HG02571 (cell line): ENCODE data around the gene GLIPR2.
"Not testable (repeated sequence)": the region's sequence is repeated elsewhere in the genome, so short reads cannot be mapped to it uniquely, and the experiment has no call there.

Source experiments
- ATAC-seq: cut with Tn5 transposase; IDR thresholded peaks from one replicate; pipeline ENCODE4 v1.9.1; 2021; ENCODE audit warnings: mild to moderate bottlenecking, moderate library complexity; ENCODE audit not compliant: unreplicated experiment

The GLIPR2 gene

GRCh38 chr9:36121971-36122370 lies 14.6 kb upstream of the GLIPR2 start:
- no peak for ATAC-seq

- no peak for ATAC-seq
Observed at GRCh38 chr9:36123515-36123914, 13.0 kb upstream of the GLIPR2 start.

- ATAC-seq, result no peak
Observed at GRCh38 chr9:36125062-36125855, 11.3 kb upstream of the GLIPR2 start.

GRCh38 chr9:36126016-36126730 lies 10.4 kb upstream of the GLIPR2 start:
- no peak for ATAC-seq

- no peak for ATAC-seq
Observed at GRCh38 chr9:36127652-36128244, 8.8 kb upstream of the GLIPR2 start.

- no peak for ATAC-seq
Observed at GRCh38 chr9:36128349-36128748, 8.2 kb upstream of the GLIPR2 start.

DNA sequence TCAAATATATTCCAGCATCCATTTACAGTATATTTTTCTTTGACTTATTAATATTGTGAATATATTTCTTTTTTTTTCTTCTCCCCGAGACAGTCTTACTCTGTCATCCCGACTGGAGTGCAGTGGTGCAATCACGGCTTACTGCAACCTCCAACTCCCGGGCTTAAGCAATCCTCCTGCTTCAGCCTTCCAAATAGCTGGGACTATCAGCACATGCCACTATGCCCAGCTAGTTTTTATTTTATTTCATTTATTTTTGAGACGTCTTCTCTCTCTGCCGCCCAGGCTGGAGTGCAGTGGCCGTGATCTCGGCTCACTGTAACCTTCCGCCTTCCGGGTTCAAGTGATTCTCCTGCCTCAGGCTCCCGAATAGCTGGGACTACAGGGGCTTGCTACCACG lies 7.4 kb upstream of the GLIPR2 start:
- ATAC-seq, result no peak

DNA sequence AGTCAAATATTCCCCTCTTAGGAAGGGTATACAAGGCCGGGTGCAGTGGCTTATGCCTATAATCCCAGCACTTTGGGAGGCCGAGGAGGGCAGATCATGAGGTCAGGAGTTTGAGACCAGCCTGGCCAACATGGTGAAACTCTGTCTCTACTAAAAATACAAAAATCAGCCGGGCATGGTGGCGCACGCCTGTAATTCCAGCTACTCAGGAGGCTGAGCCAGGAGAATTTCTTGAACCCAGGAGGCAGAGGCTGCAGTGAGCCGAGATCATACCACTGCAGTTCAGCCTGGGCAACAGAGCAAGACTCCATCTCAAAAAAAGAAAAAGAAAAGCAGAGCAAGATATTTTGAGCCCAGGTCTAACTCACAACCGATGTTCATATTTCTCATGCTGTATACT lies 4.9 kb upstream of the GLIPR2 start:
- not testable (repeated sequence) for ATAC-seq

- ATAC-seq, result no peak
Observed at GRCh38 chr9:36132086-36132485, 4.4 kb upstream of the GLIPR2 start.

GRCh38 chr9:36134761-36135505 lies 1.6 kb upstream of the GLIPR2 start:
- ATAC-seq, result no peak

- no peak for ATAC-seq
Observed at GRCh38 chr9:36135741-36136271, 727 bp upstream of the GLIPR2 start.

DNA sequence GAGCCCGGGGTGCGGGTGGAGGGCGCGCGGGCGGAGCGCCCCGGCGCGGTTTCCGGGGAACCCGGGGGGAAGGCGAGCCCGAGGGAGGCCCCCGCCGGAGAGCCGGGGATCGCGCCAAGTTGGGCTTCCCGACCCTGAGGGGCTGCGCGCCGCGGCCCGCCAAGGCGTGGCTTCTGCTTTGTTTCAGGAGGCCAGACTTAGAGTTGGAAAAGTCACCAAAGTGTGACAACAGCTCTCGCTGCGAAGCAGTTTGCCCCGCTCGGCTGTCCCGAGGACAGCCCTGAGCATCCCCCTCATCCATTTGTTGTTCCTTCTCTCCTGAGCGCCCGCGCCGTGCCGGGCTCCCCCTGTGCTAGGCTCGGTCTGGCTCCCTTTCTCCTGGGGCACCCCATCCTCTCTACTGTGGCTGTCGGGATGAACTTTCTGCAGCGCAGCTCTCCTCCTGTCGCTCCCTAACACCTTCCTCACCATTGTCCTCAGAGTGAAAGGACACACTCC lies 410 bp downstream of the GLIPR2 start:
- ATAC-seq, result peak; percentile 16

DNA sequence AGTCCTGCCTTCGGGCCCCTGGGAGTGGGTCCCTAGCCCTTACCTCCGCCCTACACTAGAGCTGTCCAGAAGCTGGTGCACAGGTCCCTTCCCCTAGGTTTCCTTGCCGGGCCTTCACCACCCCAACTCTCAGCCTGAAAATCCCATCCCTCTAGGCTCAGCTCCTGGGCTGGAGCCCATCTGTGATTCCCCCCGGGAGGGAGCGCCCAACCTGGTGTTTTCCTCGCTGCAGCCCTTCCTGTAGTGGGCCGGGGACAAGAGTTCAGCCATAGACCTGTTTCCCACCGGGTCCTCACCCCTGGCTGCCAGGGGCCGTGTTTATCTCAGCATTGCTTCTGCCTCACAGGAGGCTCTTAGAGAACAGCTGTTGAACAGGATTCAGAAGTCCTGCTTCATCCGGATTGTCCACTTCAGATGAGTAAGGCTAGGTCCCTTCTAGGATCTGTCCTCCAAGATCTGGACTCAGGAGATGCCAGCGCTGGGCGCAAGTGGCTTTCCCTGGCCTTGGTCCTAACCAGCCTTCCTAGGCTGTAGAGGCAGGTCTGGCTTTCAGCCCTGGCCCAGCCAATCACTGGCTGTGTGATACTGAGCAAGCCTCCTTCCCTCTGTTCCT lies 965 bp downstream of the GLIPR2 start:
- ATAC-seq, result no peak

- ATAC-seq, result no peak
Observed at GRCh38 chr9:36138496-36138895, 2.0 kb downstream of the GLIPR2 start.

GRCh38 chr9:36138901-36139300 lies 2.4 kb downstream of the GLIPR2 start:
- ATAC-seq, result no peak

- no peak for ATAC-seq
Observed at GRCh38 chr9:36140086-36141084, 3.9 kb downstream of the GLIPR2 start.

DNA sequence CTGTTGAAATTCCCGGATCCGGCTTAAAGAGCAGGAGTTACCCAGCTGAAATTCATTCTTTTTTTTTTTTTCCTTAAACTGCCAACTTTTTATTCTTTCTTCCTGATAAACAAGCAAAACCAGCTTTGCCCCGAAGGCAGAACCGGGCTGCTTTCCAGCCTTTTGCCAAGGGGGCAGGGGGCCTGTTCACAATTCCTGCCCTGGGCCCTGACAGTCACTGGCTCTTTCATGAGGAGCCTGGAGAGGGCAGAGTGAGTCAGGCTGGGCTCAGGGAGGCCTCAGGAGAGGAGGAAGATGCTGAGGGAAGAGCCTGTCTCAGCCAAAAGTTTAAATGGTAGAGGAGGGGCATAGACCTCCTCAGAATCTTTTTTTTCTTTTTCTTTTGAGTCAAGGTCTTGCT lies 4.8 kb downstream of the GLIPR2 start:
- no peak for ATAC-seq

DNA sequence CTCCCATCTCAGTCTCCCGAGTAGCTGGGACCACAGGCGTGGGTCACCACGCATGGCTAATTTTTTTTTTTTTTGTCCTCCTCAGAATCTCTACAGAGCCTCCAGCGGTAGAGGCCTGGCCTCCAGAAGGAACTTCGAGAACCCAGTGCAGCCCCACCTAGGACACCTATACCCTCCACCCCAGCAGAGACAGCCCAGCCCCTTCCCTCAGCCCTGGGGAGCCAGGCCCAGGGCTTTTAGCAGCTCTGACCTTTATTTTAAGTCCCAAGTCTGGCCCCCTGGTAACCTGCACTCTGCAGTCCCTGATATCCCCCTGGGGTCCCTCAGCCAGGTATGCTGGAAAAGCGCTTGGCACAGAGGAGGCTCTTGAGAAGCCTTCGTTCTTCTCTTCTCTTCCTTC lies 5.2 kb downstream of the GLIPR2 start:
- no peak for ATAC-seq
